ENCODE results near the gene KRTAP16-1.

- no peak for TF ChIP-seq CTCF (IDR thresholded peaks at IDR 0.05)
- no peak for TF ChIP-seq POLR2A (IDR thresholded peaks at IDR 0.05)
- no peak for TF ChIP-seq POLR2AphosphoS5 (IDR thresholded peaks at IDR 0.05)
Measured at GRCh38 chr17:41332239-41332638, 23.1 kb upstream of the KRTAP16-1 start.
